ENCODE measurements around the gene SLC44A5.

The SLC44A5 gene

GRCh38 chr1:75472971-75473603, 137.8 kb downstream of the SLC44A5 start:
- H3K9ac ChIP-seq (ENCODE audit: low read length in 5 of 5), result no peak overlapping the region
- H3K4me1 ChIP-seq (ENCODE audit: control insufficient read depth in 5 of 5, insufficient read depth in 5 of 5, low read length in 5 of 5), result peaks cover 0 to 6% (median 0%) of the 10 kb centered on the region in 5 donors
- no peak overlapping the region for H3K4me3 ChIP-seq (ENCODE audit: low read depth in 1 of 5, low read length in 5 of 5)
- no peak overlapping the region for H3K27ac ChIP-seq (ENCODE audit: low read depth, low read length)
- no peaks in the 10 kb centered on the region for H3K36me3 ChIP-seq (ENCODE audit: control insufficient read depth in 5 of 5, insufficient read depth in 5 of 5, low read length in 5 of 5)
- no peaks in the 10 kb centered on the region for H3K27me3 ChIP-seq (ENCODE audit: control insufficient read depth in 5 of 5, insufficient read depth in 4 of 5, low read length in 5 of 5)
- H3K9me3 ChIP-seq (ENCODE audit: control insufficient read depth in 5 of 5, low read length in 5 of 5), result no peaks in the 10 kb centered on the region

GRCh38 chr1:75472089-75472970, 138.6 kb downstream of the SLC44A5 start:
- H3K9me3 ChIP-seq (ENCODE audit: control insufficient read depth in 5 of 5, low read length in 5 of 5), result no peaks in the 10 kb centered on the region

GRCh38 chr1:75471252-75471651, 139.7 kb downstream of the SLC44A5 start:
- Histone ChIP-seq H3K27ac (ENCODE audit: low read depth, low read length) (no peak overlapping the region), H3K36me3 (ENCODE audit: control insufficient read depth in 5 of 5, insufficient read depth in 5 of 5, low read length in 5 of 5) (no peaks in the 10 kb centered on the region), H3K4me1 (ENCODE audit: control insufficient read depth in 5 of 5, insufficient read depth in 5 of 5, low read length in 5 of 5) (peaks cover 0 to 6% (median 0%) of the 10 kb centered on the region in 5 donors), H3K9ac (ENCODE audit: low read length in 5 of 5) (no peak overlapping the region), H3K9me3 (ENCODE audit: control insufficient read depth in 5 of 5, low read length in 5 of 5) (no peaks in the 10 kb centered on the region), H3K27me3 (ENCODE audit: control insufficient read depth in 5 of 5, insufficient read depth in 4 of 5, low read length in 5 of 5) (no peaks in the 10 kb centered on the region), H3K4me3 (ENCODE audit: low read depth in 1 of 5, low read length in 5 of 5) (no peak overlapping the region)

More at GRCh38 chr1:75472089-75472970, 138.6 kb downstream of the SLC44A5 start:
- H3K4me1 ChIP-seq (ENCODE audit: control insufficient read depth in 5 of 5, insufficient read depth in 5 of 5, low read length in 5 of 5), result peaks cover 0 to 6% (median 0%) of the 10 kb centered on the region in 5 donors
- no peak overlapping the region for H3K4me3 ChIP-seq (ENCODE audit: low read depth in 1 of 5, low read length in 5 of 5)
- no peak overlapping the region for H3K27ac ChIP-seq (ENCODE audit: low read depth, low read length)
- H3K27me3 ChIP-seq (ENCODE audit: control insufficient read depth in 5 of 5, insufficient read depth in 4 of 5, low read length in 5 of 5), result no peaks in the 10 kb centered on the region
- no peaks in the 10 kb centered on the region for H3K36me3 ChIP-seq (ENCODE audit: control insufficient read depth in 5 of 5, insufficient read depth in 5 of 5, low read length in 5 of 5)
- no peak overlapping the region for H3K9ac ChIP-seq (ENCODE audit: low read length in 5 of 5)

GRCh38 chr1:75470448-75470847, 140.5 kb downstream of the SLC44A5 start:
- Histone ChIP-seq H3K27ac (ENCODE audit: low read depth, low read length) (no peak overlapping the region), H3K9me3 (ENCODE audit: control insufficient read depth in 5 of 5, low read length in 5 of 5) (no peaks in the 10 kb centered on the region), H3K4me1 (ENCODE audit: control insufficient read depth in 5 of 5, insufficient read depth in 5 of 5, low read length in 5 of 5) (peaks cover 0 to 6% (median 0%) of the 10 kb centered on the region in 5 donors), H3K9ac (ENCODE audit: low read length in 5 of 5) (no peak overlapping the region), H3K4me3 (ENCODE audit: low read depth in 1 of 5, low read length in 5 of 5) (no peak overlapping the region), H3K36me3 (ENCODE audit: control insufficient read depth in 5 of 5, insufficient read depth in 5 of 5, low read length in 5 of 5) (no peaks in the 10 kb centered on the region), H3K27me3 (ENCODE audit: control insufficient read depth in 5 of 5, insufficient read depth in 4 of 5, low read length in 5 of 5) (no peaks in the 10 kb centered on the region)

- Histone ChIP-seq H3K27ac (ENCODE audit: low read depth, low read length) (no peak overlapping the region), H3K36me3 (ENCODE audit: control insufficient read depth in 5 of 5, insufficient read depth in 5 of 5, low read length in 5 of 5) (no peaks in the 10 kb centered on the region), H3K4me3 (ENCODE audit: low read depth in 1 of 5, low read length in 5 of 5) (no peak overlapping the region), H3K4me1 (ENCODE audit: control insufficient read depth in 5 of 5, insufficient read depth in 5 of 5, low read length in 5 of 5) (peaks cover 0 to 6% (median 0%) of the 10 kb centered on the region in 5 donors), H3K27me3 (ENCODE audit: control insufficient read depth in 5 of 5, insufficient read depth in 4 of 5, low read length in 5 of 5) (no peaks in the 10 kb centered on the region), H3K9me3 (ENCODE audit: control insufficient read depth in 5 of 5, low read length in 5 of 5) (no peaks in the 10 kb centered on the region), H3K9ac (ENCODE audit: low read length in 5 of 5) (no peak overlapping the region)
Measured at GRCh38 chr1:75469586-75470173, 141.2 kb downstream of the SLC44A5 start.

GRCh38 chr1:75461808-75462325, 149.0 kb downstream of the SLC44A5 start:
- Histone ChIP-seq H3K36me3 (ENCODE audit: control insufficient read depth in 5 of 5, insufficient read depth in 5 of 5, low read length in 5 of 5) (no peaks in the 10 kb centered on the region), H3K9ac (ENCODE audit: low read length in 5 of 5) (no peak overlapping the region), H3K4me1 (ENCODE audit: control insufficient read depth in 5 of 5, insufficient read depth in 5 of 5, low read length in 5 of 5) (no peaks in the 10 kb centered on the region), H3K27ac (ENCODE audit: low read depth, low read length) (no peak overlapping the region), H3K27me3 (ENCODE audit: control insufficient read depth in 5 of 5, insufficient read depth in 4 of 5, low read length in 5 of 5) (no peaks in the 10 kb centered on the region), H3K9me3 (ENCODE audit: control insufficient read depth in 5 of 5, low read length in 5 of 5) (peaks cover 0 to 3% (median 0%) of the 10 kb centered on the region in 5 donors), H3K4me3 (ENCODE audit: low read depth in 1 of 5, low read length in 5 of 5) (no peak overlapping the region)

GRCh38 chr1:75449998-75450397, 160.9 kb downstream of the SLC44A5 start:
- no peaks in the 10 kb centered on the region for H3K27me3 ChIP-seq (ENCODE audit: control insufficient read depth in 5 of 5, insufficient read depth in 4 of 5, low read length in 5 of 5)
- no peak overlapping the region for H3K4me3 ChIP-seq (ENCODE audit: low read depth in 1 of 5, low read length in 5 of 5)
- H3K9me3 ChIP-seq (ENCODE audit: control insufficient read depth in 5 of 5, low read length in 5 of 5), result peaks cover 0 to 11% (median 6%) of the 10 kb centered on the region in 5 donors
- no peak overlapping the region for H3K9ac ChIP-seq (ENCODE audit: low read length in 5 of 5)
- H3K4me1 ChIP-seq (ENCODE audit: control insufficient read depth in 5 of 5, insufficient read depth in 5 of 5, low read length in 5 of 5), result no peaks in the 10 kb centered on the region
- H3K27ac ChIP-seq (ENCODE audit: low read depth, low read length), result no peak overlapping the region
- peaks cover 0 to 2% (median 0%) of the 10 kb centered on the region in 5 donors for H3K36me3 ChIP-seq (ENCODE audit: control insufficient read depth in 5 of 5, insufficient read depth in 5 of 5, low read length in 5 of 5)

GRCh38 chr1:75444220-75444619, 166.7 kb downstream of the SLC44A5 start:
- Histone ChIP-seq H3K9ac (ENCODE audit: low read length in 5 of 5) (no peak overlapping the region), H3K4me1 (ENCODE audit: control insufficient read depth in 5 of 5, insufficient read depth in 5 of 5, low read length in 5 of 5) (no peaks in the 10 kb centered on the region), H3K9me3 (ENCODE audit: control insufficient read depth in 5 of 5, low read length in 5 of 5) (no peaks in the 10 kb centered on the region), H3K27ac (ENCODE audit: low read depth, low read length) (no peak overlapping the region), H3K36me3 (ENCODE audit: control insufficient read depth in 5 of 5, insufficient read depth in 5 of 5, low read length in 5 of 5) (no peaks in the 10 kb centered on the region), H3K27me3 (ENCODE audit: control insufficient read depth in 5 of 5, insufficient read depth in 4 of 5, low read length in 5 of 5) (no peaks in the 10 kb centered on the region), H3K4me3 (ENCODE audit: low read depth in 1 of 5, low read length in 5 of 5) (no peak overlapping the region)

GRCh38 chr1:75440274-75440673, 170.6 kb downstream of the SLC44A5 start:
- H3K4me1 ChIP-seq (ENCODE audit: control insufficient read depth in 5 of 5, insufficient read depth in 5 of 5, low read length in 5 of 5), result no peaks in the 10 kb centered on the region
- no peaks in the 10 kb centered on the region for H3K27me3 ChIP-seq (ENCODE audit: control insufficient read depth in 5 of 5, insufficient read depth in 4 of 5, low read length in 5 of 5)
- no peaks in the 10 kb centered on the region for H3K36me3 ChIP-seq (ENCODE audit: control insufficient read depth in 5 of 5, insufficient read depth in 5 of 5, low read length in 5 of 5)
- H3K27ac ChIP-seq (ENCODE audit: low read depth, low read length), result no peak overlapping the region
- no peak overlapping the region for H3K4me3 ChIP-seq (ENCODE audit: low read depth in 1 of 5, low read length in 5 of 5)
- H3K9me3 ChIP-seq (ENCODE audit: control insufficient read depth in 5 of 5, low read length in 5 of 5), result no peaks in the 10 kb centered on the region
- no peak overlapping the region for H3K9ac ChIP-seq (ENCODE audit: low read length in 5 of 5)

GRCh38 chr1:75438355-75438754, 172.6 kb downstream of the SLC44A5 start:
- Histone ChIP-seq H3K4me1 (ENCODE audit: control insufficient read depth in 5 of 5, insufficient read depth in 5 of 5, low read length in 5 of 5) (no peaks in the 10 kb centered on the region), H3K27me3 (ENCODE audit: control insufficient read depth in 5 of 5, insufficient read depth in 4 of 5, low read length in 5 of 5) (no peaks in the 10 kb centered on the region), H3K36me3 (ENCODE audit: control insufficient read depth in 5 of 5, insufficient read depth in 5 of 5, low read length in 5 of 5) (no peaks in the 10 kb centered on the region), H3K4me3 (ENCODE audit: low read depth in 1 of 5, low read length in 5 of 5) (no peak overlapping the region), H3K9ac (ENCODE audit: low read length in 5 of 5) (no peak overlapping the region), H3K9me3 (ENCODE audit: control insufficient read depth in 5 of 5, low read length in 5 of 5) (no peaks in the 10 kb centered on the region), H3K27ac (ENCODE audit: low read depth, low read length) (no peak overlapping the region)

All from subcutaneous abdominal adipose tissue (tissue), 5 donors.